ENCODE measurements around the gene NIPSNAP3A. TPM values are rescaled to one million over a fixed set of nuclear protein-coding genes. Genes with fewer than 3 reads are reported as not detected.

NIPSNAP3A gene
- total and polyA plus RNA-seq, 11 donors: 14.9 to 37.0 (median 22.9) TPM

- Histone ChIP-seq H3K36me3 (peaks cover 0 to 4% (median under 1%) of the 10 kb centered on the region in 9 donors), H3K27ac (no peak overlapping the region), H3K4me3 (no peak overlapping the region), H3K9me3 (no peaks in the 10 kb centered on the region), H3K4me1 (peaks cover 0 to 20% (median 9%) of the 10 kb centered on the region in 12 donors), H3K27me3 (no peaks in the 10 kb centered on the region)
- no peak for DNase-seq
- no peak for ATAC-seq
- intact Hi-C loops (cut with DNase I): loop anchor here in 5 of 10 donors (5.0 to 10.0 kb wide), 3 partner anchors 651 to 1351 kb away; partner anchors contain the start of genes SMC2 (in 2 of the 5) and FKTN (in 1 of the 5)
- TF ChIP-seq, protein P1, sequence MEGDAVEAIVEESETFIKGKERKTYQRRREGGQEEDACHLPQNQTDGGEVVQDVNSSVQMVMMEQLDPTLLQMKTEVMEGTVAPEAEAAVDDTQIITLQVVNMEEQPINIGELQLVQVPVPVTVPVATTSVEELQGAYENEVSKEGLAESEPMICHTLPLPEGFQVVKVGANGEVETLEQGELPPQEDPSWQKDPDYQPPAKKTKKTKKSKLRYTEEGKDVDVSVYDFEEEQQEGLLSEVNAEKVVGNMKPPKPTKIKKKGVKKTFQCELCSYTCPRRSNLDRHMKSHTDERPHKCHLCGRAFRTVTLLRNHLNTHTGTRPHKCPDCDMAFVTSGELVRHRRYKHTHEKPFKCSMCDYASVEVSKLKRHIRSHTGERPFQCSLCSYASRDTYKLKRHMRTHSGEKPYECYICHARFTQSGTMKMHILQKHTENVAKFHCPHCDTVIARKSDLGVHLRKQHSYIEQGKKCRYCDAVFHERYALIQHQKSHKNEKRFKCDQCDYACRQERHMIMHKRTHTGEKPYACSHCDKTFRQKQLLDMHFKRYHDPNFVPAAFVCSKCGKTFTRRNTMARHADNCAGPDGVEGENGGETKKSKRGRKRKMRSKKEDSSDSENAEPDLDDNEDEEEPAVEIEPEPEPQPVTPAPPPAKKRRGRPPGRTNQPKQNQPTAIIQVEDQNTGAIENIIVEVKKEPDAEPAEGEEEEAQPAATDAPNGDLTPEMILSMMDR (IDR thresholded peaks at IDR 0.05): no peak
- WGBS, 4 donors: 69 to 85% (median 80%) methylated on average over 1 of the region's 1 CpG
These were observed 1.6 kb upstream of the NIPSNAP3A start for GRCh38 chr9:104745852-104746251.

DNA sequence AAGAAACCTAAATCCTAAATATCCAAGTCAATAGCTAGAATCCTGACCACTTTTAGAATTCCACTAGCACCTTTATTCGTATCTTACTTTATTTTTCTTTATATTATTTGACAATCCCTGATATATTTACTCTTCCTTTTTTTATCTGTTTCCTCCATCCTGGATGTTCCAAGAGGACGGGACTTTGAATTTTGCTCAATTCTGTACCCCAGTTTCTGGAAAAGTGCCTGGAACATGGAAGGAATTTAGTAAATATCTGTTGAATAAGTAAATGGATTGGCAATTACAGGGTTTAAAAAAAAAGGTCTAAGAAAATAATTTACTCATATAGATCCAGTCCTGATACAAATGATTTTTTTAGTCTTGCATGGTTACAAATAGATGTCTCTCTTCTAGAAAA lies 1.2 kb upstream of the NIPSNAP3A start:
- Histone ChIP-seq H3K27ac (no peak overlapping the region), H3K27me3 (no peaks in the 10 kb centered on the region), H3K9me3 (no peaks in the 10 kb centered on the region), H3K4me3 (no peak overlapping the region), H3K4me1 (peaks cover 0 to 20% (median 9%) of the 10 kb centered on the region in 12 donors), H3K36me3 (peaks cover 0 to 9% (median 5%) of the 10 kb centered on the region in 9 donors)
- no peak for DNase-seq
- WGBS, 4 donors: 86 to 88% (median 87%) methylated on average over 2 of the region's 2 CpGs
- intact Hi-C loops (cut with DNase I): loop anchor here in 5 of 10 donors (5.0 to 10.0 kb wide), 3 partner anchors 651 to 1351 kb away; partner anchors contain the start of genes SMC2 (in 2 of the 5) and FKTN (in 1 of the 5)
- ATAC-seq: no peak
- TF ChIP-seq POLR2A (IDR thresholded peaks at IDR 0.05): no peak
- TF ChIP-seq, protein P1 (IDR thresholded peaks at IDR 0.05): no peak

DNA sequence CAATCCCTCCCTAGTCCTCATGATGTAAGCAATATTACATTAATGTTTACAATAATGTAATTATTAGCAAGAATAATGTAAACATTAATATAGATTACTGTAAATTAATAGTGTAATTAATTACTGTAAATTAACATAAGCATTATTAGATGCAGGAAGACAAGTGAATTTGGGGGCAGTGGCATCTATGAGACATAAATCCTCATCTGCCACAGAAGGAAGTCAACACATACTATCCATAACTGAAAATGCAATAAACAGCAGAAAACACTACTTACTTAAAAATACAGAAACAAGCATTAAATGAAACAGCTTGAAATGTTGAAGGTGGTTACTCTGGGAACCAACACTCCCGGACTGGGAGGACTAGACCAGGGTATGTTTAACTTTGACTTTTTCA lies 685 bp upstream of the NIPSNAP3A start:
- Histone ChIP-seq H3K4me3 (peak overlapping the region; percentile 66 to 89 (median 83)), H3K4me1 (peaks cover 0 to 20% (median 9%) of the 10 kb centered on the region in 12 donors), H3K36me3 (peaks cover 0 to 14% (median 10%) of the 10 kb centered on the region in 9 donors), H3K27me3 (no peaks in the 10 kb centered on the region), H3K27ac (peak overlapping the region in 8 of 12 donors; percentile 82 to 95 (median 90)), H3K9me3 (no peaks in the 10 kb centered on the region)
- 7 to 32% (median 20%) methylated on average over 1 of the region's 1 CpG for WGBS, 4 donors
- ATAC-seq (no peak), DNase-seq (no peak)
- intact Hi-C loops (cut with DNase I): loop anchor here in 5 of 10 donors (5.0 to 10.0 kb wide), 3 partner anchors 652 to 1352 kb away; partner anchors contain the start of genes SMC2 (in 2 of the 5) and FKTN (in 1 of the 5)
- TF ChIP-seq POLR2A (IDR thresholded peaks at IDR 0.05): no peak
- TF ChIP-seq, protein P1 (IDR thresholded peaks at IDR 0.05): no peak

DNA sequence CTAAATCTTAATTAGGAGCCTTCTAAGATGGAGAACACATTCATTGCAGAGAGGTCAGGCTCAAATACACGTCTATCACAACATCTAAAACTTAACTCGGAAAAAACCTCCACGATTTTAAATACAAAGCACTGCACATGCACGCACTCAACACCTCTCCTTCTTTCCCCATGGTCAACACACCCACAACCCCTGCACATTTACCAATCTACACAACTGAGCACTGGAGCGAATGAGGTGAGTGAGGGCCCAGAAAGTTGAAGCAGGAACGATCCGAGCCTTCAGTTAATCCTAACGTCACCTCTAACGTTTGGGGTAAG lies 278 bp upstream of the NIPSNAP3A start:
- Histone ChIP-seq H3K27ac (peak overlapping the region; percentile 77 to 95 (median 90)), H3K36me3 (peaks cover 0 to 18% (median 14%) of the 10 kb centered on the region in 9 donors), H3K4me3 (peak overlapping the region; percentile 66 to 89 (median 83)), H3K9me3 (no peaks in the 10 kb centered on the region), H3K27me3 (no peaks in the 10 kb centered on the region), H3K4me1 (peaks cover 0 to 20% (median 9%) of the 10 kb centered on the region in 12 donors)
- TF ChIP-seq POLR2A (IDR thresholded peaks at IDR 0.05): no peak
- TF ChIP-seq, protein P1 (IDR thresholded peaks at IDR 0.05): no peak
- ATAC-seq (peak in 2 of 4 donors; percentile 37 to 44), DNase-seq (no peak)
- WGBS, 4 donors: 0 to 6% (median 1%) methylated on average over 7 to 9 of the region's 9 CpGs
- intact Hi-C loops (cut with DNase I): loop anchor here in 5 of 10 donors (5.0 to 10.0 kb wide), 3 partner anchors 652 to 1352 kb away; partner anchors contain the start of genes SMC2 (in 2 of the 5) and FKTN (in 1 of the 5)

Measured in heart left ventricle (tissue), 16 donors.